Activated T-cell treated with anti-CD3 and anti-CD28 coated beads for 1 hour (primary cell): Measurements from ENCODE around the gene RAVER2.
A peak's percentile ranks its signal among the peaks of the same experiment; 100 is the strongest.

Experiments used
- DNase-seq: peaks from one replicate; pipeline ENCODE4 v3.0.0-alpha.2; 2020; ENCODE audit warnings: low read depth

Gene RAVER2

GRCh38 chr1:64847666-64848065 is 102.8 kb downstream of the RAVER2 start:
- DNase-seq, result no peak

GRCh38 chr1:64848136-64848535 is 103.3 kb downstream of the RAVER2 start:
- no peak for DNase-seq

GRCh38 chr1:64848803-64849202 is 103.9 kb downstream of the RAVER2 start:
- DNase-seq, result no peak

GRCh38 chr1:64849942-64850341 is 105.1 kb downstream of the RAVER2 start:
- DNase-seq, result no peak

- DNase-seq, result no peak
These were observed 106.0 kb downstream of the RAVER2 start for GRCh38 chr1:64850846-64851245.

GRCh38 chr1:64851664-64852063 is 106.8 kb downstream of the RAVER2 start:
- DNase-seq, result no peak

- DNase-seq, result no peak
These were observed 109.8 kb downstream of the RAVER2 start for GRCh38 chr1:64854674-64855073.

- DNase-seq, result no peak
These were observed 110.7 kb downstream of the RAVER2 start for GRCh38 chr1:64855557-64855956.

- DNase-seq, result no peak
These were observed 111.7 kb downstream of the RAVER2 start for GRCh38 chr1:64856553-64856952.

GRCh38 chr1:64857347-64857746 is 112.5 kb downstream of the RAVER2 start:
- DNase-seq, result no peak

- DNase-seq, result no peak
These were observed 116.7 kb downstream of the RAVER2 start for GRCh38 chr1:64861611-64862010.

- peak; percentile 25 for DNase-seq
These were observed 119.4 kb downstream of the RAVER2 start for GRCh38 chr1:64864018-64864940.

- DNase-seq, result no peak
These were observed 120.4 kb downstream of the RAVER2 start for GRCh38 chr1:64865105-64865757.

- DNase-seq, result no peak
These were observed 121.8 kb downstream of the RAVER2 start for GRCh38 chr1:64866689-64867088.

GRCh38 chr1:64867266-64867665 is 122.4 kb downstream of the RAVER2 start:
- no peak for DNase-seq

GRCh38 chr1:64871256-64871655 is 126.4 kb downstream of the RAVER2 start:
- DNase-seq, result no peak

- no peak for DNase-seq
These were observed 127.2 kb downstream of the RAVER2 start for GRCh38 chr1:64872067-64872466.

- DNase-seq, result no peak
These were observed 128.7 kb downstream of the RAVER2 start for GRCh38 chr1:64873576-64873975.

GRCh38 chr1:64874666-64875065 is 129.8 kb downstream of the RAVER2 start:
- no peak for DNase-seq

- DNase-seq, result no peak
These were observed 130.2 kb downstream of the RAVER2 start for GRCh38 chr1:64875101-64875500.

GRCh38 chr1:64875606-64876005 is 130.7 kb downstream of the RAVER2 start:
- DNase-seq, result no peak

- DNase-seq, result no peak
These were observed 132.3 kb downstream of the RAVER2 start for GRCh38 chr1:64877151-64877550.

- DNase-seq, result no peak
These were observed 132.7 kb downstream of the RAVER2 start for GRCh38 chr1:64877598-64877997.
